HT-29 (cell line): ENCODE measurements around the gene FRY. TPM values are rescaled to one million over a fixed set of nuclear protein-coding genes. Genes with fewer than 3 reads are reported as not detected.

Experiments used
- DNase-seq: peaks from one replicate; pipeline ENCODE4 v3.0.0-alpha.2; 2015; ENCODE audit warnings: low spot score
- total RNA-seq: library from RNA; depleted of rRNA; stranded (reverse); fragments of >200 nt; shearing (Covaris generic); gene quantifications from 2 replicates; pipeline ENCODE4 v1.2.3, GENCODE V29; 2014

The FRY gene
- total RNA-seq, 1 experiment from 2014 or later: 29.4 TPM

- DNase-seq: no peak
Observed at GRCh38 chr13:32254916-32255723, 223.5 kb downstream of the FRY start.

- DNase-seq: no peak
Observed at GRCh38 chr13:32255724-32256109, 224.1 kb downstream of the FRY start.

GRCh38 chr13:32256243-32256642, 224.7 kb downstream of the FRY start:
- DNase-seq: no peak

- DNase-seq: no peak
Observed at GRCh38 chr13:32257649-32258048, 226.1 kb downstream of the FRY start.

GRCh38 chr13:32259116-32259515, 227.5 kb downstream of the FRY start:
- peak; percentile 44 for DNase-seq

GRCh38 chr13:32261567-32261966, 230.0 kb downstream of the FRY start:
- peak; percentile 25 for DNase-seq

GRCh38 chr13:32262165-32262564, 230.6 kb downstream of the FRY start:
- DNase-seq: no peak

- no peak for DNase-seq
Observed at GRCh38 chr13:32262619-32263018, 231.0 kb downstream of the FRY start.

- no peak for DNase-seq
Observed at GRCh38 chr13:32264407-32264806, 232.8 kb downstream of the FRY start.

GRCh38 chr13:32265726-32266125, 234.2 kb downstream of the FRY start:
- DNase-seq: no peak

GRCh38 chr13:32266130-32266529, 234.6 kb downstream of the FRY start:
- DNase-seq: no peak

- peak; percentile 96 for DNase-seq
Observed at GRCh38 chr13:32267836-32268439, 236.4 kb downstream of the FRY start.

GRCh38 chr13:32272021-32272683, 240.6 kb downstream of the FRY start:
- no peak for DNase-seq

GRCh38 chr13:32277839-32278238, 246.3 kb downstream of the FRY start:
- DNase-seq: peak; percentile 47

- no peak for DNase-seq
Observed at GRCh38 chr13:32278426-32278825, 246.9 kb downstream of the FRY start.

GRCh38 chr13:32281096-32281495, 249.5 kb downstream of the FRY start:
- DNase-seq: no peak

- no peak for DNase-seq
Observed at GRCh38 chr13:32282096-32282711, 250.6 kb downstream of the FRY start.

GRCh38 chr13:32284927-32285632, 253.5 kb downstream of the FRY start:
- DNase-seq: peak; percentile 91

GRCh38 chr13:32285633-32285965, 254.0 kb downstream of the FRY start:
- DNase-seq: no peak

GRCh38 chr13:32297206-32297605, 265.6 kb downstream of the FRY start:
- no peak for DNase-seq

- DNase-seq: no peak
Observed at GRCh38 chr13:32298695-32299094, 267.1 kb downstream of the FRY start.

GRCh38 chr13:32299893-32300292, 268.3 kb downstream of the FRY start:
- no peak for DNase-seq
